ENCODE data around the gene DIMT1.

Gene DIMT1

GRCh38 chr5:62346748-62347147 is 57.0 kb downstream of the DIMT1 start:
- DNase-seq (ENCODE audit: low spot score): no peak
- Histone ChIP-seq H3K36me3 (ENCODE audit: low read depth) (peaks cover 64% of the 10 kb centered on the region), H3K9me3 (ENCODE audit: severe bottlenecking) (no peaks in the 10 kb centered on the region), H3K27me3 (ENCODE audit: insufficient read depth, poor library complexity, severe bottlenecking) (no peaks in the 10 kb centered on the region), H3K4me1 (ENCODE audit: insufficient read depth, poor library complexity, severe bottlenecking) (no peaks in the 10 kb centered on the region), H3K27ac (ENCODE audit: poor library complexity, severe bottlenecking) (no peak overlapping the region), H3K4me3 (ENCODE audit: severe bottlenecking) (no peak overlapping the region)
- TF ChIP-seq CTCF (IDR thresholded peaks at IDR 0.05; ENCODE audit: poor library complexity, severe bottlenecking): no peak
- ATAC-seq (ENCODE audit: low read depth): no peak

- ATAC-seq (ENCODE audit: low read depth): peak; percentile 65; the same call in 2 of the 3 replicates
- no peak overlapping the region for H3K27ac ChIP-seq (ENCODE audit: poor library complexity, severe bottlenecking)
- H3K4me3 ChIP-seq (ENCODE audit: severe bottlenecking): no peak overlapping the region
- H3K36me3 ChIP-seq (ENCODE audit: low read depth): peaks cover 32% of the 10 kb centered on the region
- no peak for DNase-seq (ENCODE audit: low spot score)
- no peaks in the 10 kb centered on the region for H3K27me3 ChIP-seq (ENCODE audit: insufficient read depth, poor library complexity, severe bottlenecking)
- H3K4me1 ChIP-seq (ENCODE audit: insufficient read depth, poor library complexity, severe bottlenecking): no peaks in the 10 kb centered on the region
- no peaks in the 10 kb centered on the region for H3K9me3 ChIP-seq (ENCODE audit: severe bottlenecking)
- TF ChIP-seq CTCF (IDR thresholded peaks at IDR 0.05; ENCODE audit: poor library complexity, severe bottlenecking): no peak
Measured at GRCh38 chr5:62343428-62343827, 60.3 kb downstream of the DIMT1 start.

- no peak overlapping the region for H3K27ac ChIP-seq (ENCODE audit: poor library complexity, severe bottlenecking)
- H3K27me3 ChIP-seq (ENCODE audit: insufficient read depth, poor library complexity, severe bottlenecking): no peaks in the 10 kb centered on the region
- no peaks in the 10 kb centered on the region for H3K4me1 ChIP-seq (ENCODE audit: insufficient read depth, poor library complexity, severe bottlenecking)
- no peak for TF ChIP-seq CTCF (IDR thresholded peaks at IDR 0.05; ENCODE audit: poor library complexity, severe bottlenecking)
- ATAC-seq (ENCODE audit: low read depth) (no peak), DNase-seq (ENCODE audit: low spot score) (no peak)
- no peaks in the 10 kb centered on the region for H3K9me3 ChIP-seq (ENCODE audit: severe bottlenecking)
- peaks cover 23% of the 10 kb centered on the region for H3K36me3 ChIP-seq (ENCODE audit: low read depth)
- H3K4me3 ChIP-seq (ENCODE audit: severe bottlenecking): no peak overlapping the region
Measured at GRCh38 chr5:62342476-62342837, 61.2 kb downstream of the DIMT1 start.

GRCh38 chr5:62341783-62342475 is 61.8 kb downstream of the DIMT1 start:
- no peak; the same call in 2 of the 3 replicates for ATAC-seq (ENCODE audit: low read depth)
- Histone ChIP-seq H3K4me3 (ENCODE audit: severe bottlenecking) (no peak overlapping the region), H3K9me3 (ENCODE audit: severe bottlenecking) (no peaks in the 10 kb centered on the region), H3K27me3 (ENCODE audit: insufficient read depth, poor library complexity, severe bottlenecking) (no peaks in the 10 kb centered on the region), H3K36me3 (ENCODE audit: low read depth) (peaks cover 17% of the 10 kb centered on the region), H3K4me1 (ENCODE audit: insufficient read depth, poor library complexity, severe bottlenecking) (no peaks in the 10 kb centered on the region), H3K27ac (ENCODE audit: poor library complexity, severe bottlenecking) (no peak overlapping the region)
- no peak for DNase-seq (ENCODE audit: low spot score)
- TF ChIP-seq CTCF (IDR thresholded peaks at IDR 0.05; ENCODE audit: poor library complexity, severe bottlenecking): no peak

GRCh38 chr5:62340979-62341378 is 62.7 kb downstream of the DIMT1 start:
- no peak for ATAC-seq (ENCODE audit: low read depth)
- H3K4me1 ChIP-seq (ENCODE audit: insufficient read depth, poor library complexity, severe bottlenecking): no peaks in the 10 kb centered on the region
- H3K27me3 ChIP-seq (ENCODE audit: insufficient read depth, poor library complexity, severe bottlenecking): no peaks in the 10 kb centered on the region
- DNase-seq (ENCODE audit: low spot score): no peak
- no peaks in the 10 kb centered on the region for H3K9me3 ChIP-seq (ENCODE audit: severe bottlenecking)
- peaks cover 9% of the 10 kb centered on the region for H3K36me3 ChIP-seq (ENCODE audit: low read depth)
- H3K4me3 ChIP-seq (ENCODE audit: severe bottlenecking): no peak overlapping the region
- no peak for TF ChIP-seq CTCF (IDR thresholded peaks at IDR 0.05; ENCODE audit: poor library complexity, severe bottlenecking)
- no peak overlapping the region for H3K27ac ChIP-seq (ENCODE audit: poor library complexity, severe bottlenecking)

Measured in RWPE2 (cell line).